VCaP (cell line): Measurements from ENCODE around the gene CCDC51.

Source experiments
- H3K27ac ChIP-seq: fragments of 450-650 bp; 2 replicates; pipeline ENCODE4 v1.5.1; 2017
- TF ChIP-seq, protein P1 (sequence below): fragments of 450-650 bp; conservative IDR thresholded peaks from 2 replicates; pipeline ENCODE4 v1.5.1; 2017; ENCODE audit warnings: mild to moderate bottlenecking, moderate library complexity

CCDC51 gene

DNA sequence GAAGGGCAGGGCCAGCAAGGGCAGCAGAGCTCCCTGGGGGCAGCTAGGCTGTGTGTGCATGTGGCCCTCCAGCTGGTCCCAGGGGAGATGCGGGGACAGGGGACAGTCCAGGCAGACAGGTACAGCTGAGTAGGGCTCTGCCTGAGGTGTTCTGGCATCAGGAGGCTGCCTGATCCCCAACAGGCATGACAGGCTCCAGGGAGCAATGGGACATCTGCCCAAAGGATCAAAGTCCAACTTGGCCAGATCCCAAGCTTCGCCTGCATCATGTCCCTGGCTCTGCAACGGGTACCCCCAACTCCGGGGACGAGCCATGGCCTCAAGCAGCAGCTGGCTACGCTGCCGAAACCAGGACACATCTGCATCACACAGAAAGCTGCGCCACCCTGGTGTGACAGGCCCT lies 28.4 kb upstream of the CCDC51 start:
- TF ChIP-seq, protein P1, sequence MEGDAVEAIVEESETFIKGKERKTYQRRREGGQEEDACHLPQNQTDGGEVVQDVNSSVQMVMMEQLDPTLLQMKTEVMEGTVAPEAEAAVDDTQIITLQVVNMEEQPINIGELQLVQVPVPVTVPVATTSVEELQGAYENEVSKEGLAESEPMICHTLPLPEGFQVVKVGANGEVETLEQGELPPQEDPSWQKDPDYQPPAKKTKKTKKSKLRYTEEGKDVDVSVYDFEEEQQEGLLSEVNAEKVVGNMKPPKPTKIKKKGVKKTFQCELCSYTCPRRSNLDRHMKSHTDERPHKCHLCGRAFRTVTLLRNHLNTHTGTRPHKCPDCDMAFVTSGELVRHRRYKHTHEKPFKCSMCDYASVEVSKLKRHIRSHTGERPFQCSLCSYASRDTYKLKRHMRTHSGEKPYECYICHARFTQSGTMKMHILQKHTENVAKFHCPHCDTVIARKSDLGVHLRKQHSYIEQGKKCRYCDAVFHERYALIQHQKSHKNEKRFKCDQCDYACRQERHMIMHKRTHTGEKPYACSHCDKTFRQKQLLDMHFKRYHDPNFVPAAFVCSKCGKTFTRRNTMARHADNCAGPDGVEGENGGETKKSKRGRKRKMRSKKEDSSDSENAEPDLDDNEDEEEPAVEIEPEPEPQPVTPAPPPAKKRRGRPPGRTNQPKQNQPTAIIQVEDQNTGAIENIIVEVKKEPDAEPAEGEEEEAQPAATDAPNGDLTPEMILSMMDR, result no peak
- H3K27ac ChIP-seq, result peak overlapping the region; percentile 100

DNA sequence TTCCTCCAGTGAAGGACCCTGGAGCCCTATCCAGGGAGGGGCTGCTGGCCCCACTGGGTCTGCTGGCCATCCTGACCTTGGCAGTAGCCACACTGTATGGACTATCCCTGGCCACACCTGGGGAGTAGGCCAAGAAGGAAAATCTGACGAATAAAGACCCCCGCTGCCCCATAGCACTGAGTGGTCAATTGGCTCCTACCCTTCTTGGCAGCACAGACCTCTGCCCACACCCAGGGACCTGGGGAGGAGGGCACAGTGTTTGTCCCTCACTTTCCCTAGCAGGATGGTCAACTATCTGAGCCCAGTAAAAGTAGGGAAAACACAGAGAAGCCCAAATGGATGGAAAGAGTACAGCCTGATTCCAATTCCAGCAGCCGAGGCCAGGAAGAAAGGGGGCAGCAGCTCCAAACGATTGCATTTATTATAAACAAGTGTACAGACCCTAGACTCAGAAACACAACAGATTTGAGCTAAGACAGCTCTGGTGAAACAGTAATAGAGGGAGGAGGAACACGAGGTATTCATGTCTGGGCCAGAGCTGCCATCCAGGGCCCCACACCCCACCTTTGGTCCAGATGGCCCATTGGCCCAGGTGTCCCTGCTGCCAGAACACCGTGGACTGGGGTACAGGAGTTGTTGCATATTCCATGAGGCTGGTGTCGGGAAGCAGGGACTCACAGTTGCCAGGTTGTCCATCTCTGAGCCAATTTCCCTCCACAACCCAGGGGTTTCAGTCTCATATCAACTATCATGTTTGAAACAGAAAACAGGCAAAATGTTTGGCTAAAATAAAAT lies 27.8 kb upstream of the CCDC51 start:
- H3K27ac ChIP-seq, result peak overlapping the region; percentile 100
- TF ChIP-seq, protein P1, result no peak

- H3K27ac ChIP-seq, result peak overlapping the region; percentile 100
- TF ChIP-seq, protein P1, result no peak
These were observed 27.2 kb upstream of the CCDC51 start for GRCh38 chr3:48467110-48467454.

DNA sequence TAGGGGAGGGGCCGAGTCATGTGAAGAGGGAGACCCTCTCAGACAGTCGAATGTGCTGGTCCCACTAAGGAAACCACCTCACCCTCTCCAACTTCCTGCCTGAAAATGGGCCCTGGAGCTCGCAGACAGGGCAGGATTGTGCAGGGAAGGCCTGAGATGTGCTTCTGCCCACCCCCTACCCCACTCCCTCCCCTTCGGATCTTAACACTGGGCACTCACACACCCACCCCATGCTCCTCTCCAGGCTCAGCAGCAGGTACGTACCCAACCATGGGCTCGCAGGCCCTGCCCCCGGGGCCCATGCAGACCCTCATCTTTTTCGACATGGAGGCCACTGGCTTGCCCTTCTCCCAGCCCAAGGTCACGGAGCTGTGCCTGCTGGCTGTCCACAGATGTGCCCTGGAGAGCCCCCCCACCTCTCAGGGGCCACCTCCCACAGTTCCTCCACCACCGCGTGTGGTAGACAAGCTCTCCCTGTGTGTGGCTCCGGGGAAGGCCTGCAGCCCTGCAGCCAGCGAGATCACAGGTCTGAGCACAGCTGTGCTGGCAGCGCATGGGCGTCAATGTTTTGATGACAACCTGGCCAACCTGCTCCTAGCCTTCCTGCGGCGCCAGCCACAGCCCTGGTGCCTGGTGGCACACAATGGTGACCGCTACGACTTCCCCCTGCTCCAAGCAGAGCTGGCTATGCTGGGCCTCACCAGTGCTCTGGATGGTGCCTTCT lies 26.6 kb upstream of the CCDC51 start:
- TF ChIP-seq, protein P1, result no peak
- peak overlapping the region; percentile 100 for H3K27ac ChIP-seq

- TF ChIP-seq, protein P1, result peak; percentile 89
- H3K27ac ChIP-seq, result peak overlapping the region; percentile 100
These were observed 25.8 kb upstream of the CCDC51 start for GRCh38 chr3:48465531-48466378.

- TF ChIP-seq, protein P1, result no peak
- peak overlapping the region; percentile 100 for H3K27ac ChIP-seq
These were observed 25.3 kb upstream of the CCDC51 start for GRCh38 chr3:48465237-48465530.

DNA sequence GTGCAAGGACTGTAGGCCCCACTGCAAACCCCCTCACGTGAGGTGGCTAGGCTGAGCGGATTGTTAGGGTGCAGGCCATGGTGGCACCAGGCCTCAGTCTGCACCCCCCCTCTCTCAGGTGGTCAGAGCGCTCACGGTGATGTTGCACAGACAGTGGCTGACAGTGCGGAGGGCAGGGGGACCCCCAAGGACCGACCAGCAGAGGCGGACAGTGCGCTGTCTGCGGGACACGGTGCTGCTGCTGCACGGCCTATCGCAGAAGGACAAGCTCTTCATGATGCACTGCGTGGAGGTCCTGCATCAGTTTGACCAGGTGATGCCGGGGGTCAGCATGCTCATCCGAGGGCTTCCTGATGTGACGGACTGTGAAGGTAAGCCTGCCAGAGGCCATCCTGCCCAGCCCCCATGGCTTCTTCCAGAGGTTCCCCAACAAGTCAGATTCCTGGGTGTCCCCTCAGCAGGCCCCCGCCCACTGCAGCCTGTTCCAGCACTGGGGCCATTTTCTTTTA lies 24.8 kb upstream of the CCDC51 start:
- TF ChIP-seq, protein P1, result no peak
- H3K27ac ChIP-seq, result peak overlapping the region; percentile 100
